OCI-LY7 (cell line): Measurements from ENCODE around the gene VOPP1. TPM values are rescaled to one million over a fixed set of nuclear protein-coding genes. Genes with fewer than 3 reads are reported as not detected.

Experiments
- BruUV-seq: library from RNA; stranded (reverse); fragments of 400-500 nt; replicated peaks from 2 replicates; lab custom pipeline; 2021; lab: Mats Ljungman, UMichigan
- CTCF ChIA-PET: fragments of 300-600 bp; sonication (Branson Sonifier 250); formaldehyde crosslinking; loops from one replicate; lab custom pipeline; 2022; ENCODE audit warnings: antibody characterized with exemption; ENCODE audit not compliant: unreplicated experiment; lab: Charles Lee
- POLR2A ChIA-PET: fragments of 300-600 bp; sonication (Branson Sonifier 250); formaldehyde crosslinking; loops from one replicate; lab custom pipeline; 2022; ENCODE audit warnings: antibody characterized with exemption; lab: Charles Lee
- DNase-seq: peaks from one replicate; pipeline ENCODE4 v3.0.0-alpha.2; 2015; ENCODE audit warnings: low spot score
- H2AFZ ChIP-seq: fragments of 200-600 bp; sonication (generic), shearing (Covaris generic); 2 replicates; pipeline ENCODE4 v1.6.1; 2014; ENCODE audit warnings: mild to moderate bottlenecking, antibody characterized with exemption, low read length, moderate library complexity
- H3K27ac ChIP-seq: fragments of 200-600 bp; sonication (generic); 2 replicates; pipeline ENCODE4 v1.5.1; 2014; ENCODE audit warnings: mixed run types, low read depth, mild to moderate bottlenecking, moderate library complexity, low read length, inconsistent platforms; ENCODE audit not compliant: poor library complexity, severe bottlenecking
- H3K36me3 ChIP-seq: fragments of 200-600 bp; sonication (generic); 2 replicates; pipeline ENCODE4 v1.6.1; 2014; ENCODE audit warnings: mild to moderate bottlenecking, antibody characterized with exemption, low read length, moderate library complexity, mixed read lengths; ENCODE audit not compliant: insufficient read depth
- H3K4me1 ChIP-seq: fragments of 200-600 bp; sonication (generic); 2 replicates; pipeline ENCODE4 v1.5.1; 2014; ENCODE audit warnings: mild to moderate bottlenecking, low read length; ENCODE audit not compliant: insufficient read depth, poor library complexity, severe bottlenecking
- H3K4me2 ChIP-seq: fragments of 200-600 bp; sonication (generic); 2 replicates; pipeline ENCODE4 v1.6.1; 2014; ENCODE audit warnings: mild to moderate bottlenecking, low read length
- H3K4me3 ChIP-seq: fragments of 200-600 bp; sonication (generic); 2 replicates; pipeline ENCODE4 v1.5.1; 2014; ENCODE audit warnings: mild to moderate bottlenecking, low read depth, low read length; ENCODE audit not compliant: poor library complexity, severe bottlenecking
- H3K79me2 ChIP-seq: fragments of 200-600 bp; sonication (generic); 2 replicates; pipeline ENCODE4 v1.6.1; 2016; ENCODE audit warnings: low read depth, mild to moderate bottlenecking, low read length, moderate library complexity, mixed read lengths; ENCODE audit not compliant: insufficient read depth
- H3K9me2 ChIP-seq: fragments of 200-600 bp; sonication (generic); 2 replicates; pipeline ENCODE4 v1.6.1; 2016; ENCODE audit warnings: mild to moderate bottlenecking, low read length, mixed read lengths; ENCODE audit not compliant: insufficient read depth
- H3K9me3 ChIP-seq: fragments of 200-600 bp; sonication (generic); 2 replicates; pipeline ENCODE4 v1.6.1; 2014; ENCODE audit warnings: mild to moderate bottlenecking, mixed run types, low read length, mixed read lengths
- H4K20me1 ChIP-seq: fragments of 200-600 bp; sonication (generic); 2 replicates; pipeline ENCODE4 v1.6.1; 2014; ENCODE audit warnings: mild to moderate bottlenecking, antibody characterized with exemption, low read length, moderate library complexity, mixed read lengths; ENCODE audit not compliant: insufficient read depth
- CTCF ChIP-seq: fragments of 200-600 bp; sonication (generic); conservative IDR thresholded peaks from 2 replicates; pipeline ENCODE4 v1.5.1; 2014; ENCODE audit warnings: mild to moderate bottlenecking, antibody characterized with exemption, low read length, moderate library complexity, mixed read lengths
- EZH2phosphoT487 ChIP-seq: fragments of 200-600 bp; sonication (generic); IDR thresholded peaks from 2 replicates; pipeline ENCODE4 v1.6.1; 2018; ENCODE audit warnings: low read depth, borderline replicate concordance, mild to moderate bottlenecking, mixed run types, antibody characterized with exemption, low read length, moderate library complexity, mixed read lengths
- intact Hi-C: fragments of 100-400 bp; cut with micrococcal nuclease; formaldehyde crosslinking; loops from one replicate; pipeline ENCODE4 v1.10.0; 2022; ENCODE audit not compliant: unreplicated experiment
- total RNA-seq, 2 experiments: library from RNA; depleted of rRNA in 1 of 2; stranded (reverse); fragments of >200 nt in 1 of 2; shearing (Covaris generic) in 1 of 2; gene quantifications; 2 replicates each; pipeline ENCODE4 v1.2.3, GENCODE V29; 2014 to 2022

The VOPP1 gene
- total RNA-seq, 2 experiments from 2014 or later: 68.8 to 72.1 TPM

DNA sequence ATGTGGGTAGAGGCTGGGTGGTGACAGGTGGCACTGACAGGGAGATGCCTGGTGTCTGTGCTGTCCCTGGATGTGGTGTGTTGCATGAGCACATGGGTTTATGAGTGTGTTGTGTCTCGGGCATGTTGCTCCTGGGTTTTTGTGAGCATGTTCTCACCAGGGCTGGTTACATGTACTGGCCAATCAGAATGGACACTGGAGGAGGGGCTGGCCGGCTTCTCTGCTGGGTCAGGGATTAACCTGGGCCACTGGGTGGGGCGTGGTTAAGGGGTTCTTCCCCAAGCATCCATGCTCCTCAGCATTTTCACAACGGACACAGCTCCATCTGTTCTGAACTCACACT, 20.8 kb upstream of the VOPP1 start:
- ChIA-PET POLR2A (no interaction called here), CTCF (interaction anchor here (0.6 to 1.4 kb wide), 2 partner anchors 58 to 313 kb away, joined by 3 read pairs; no protein-coding TSS in a partner anchor)
- DNase-seq: no peak
- BruUV-seq: no TSS peak
- no peak overlapping the region for H3K4me2 ChIP-seq
- H3K79me2 ChIP-seq: no peaks in the 10 kb centered on the region
- no peaks in the 10 kb centered on the region for H3K9me3 ChIP-seq
- intact Hi-C loops: loop anchor here (2.0 kb wide), 1 partner anchor 312 kb away; no protein-coding TSS in a partner anchor
- H2AFZ ChIP-seq: no peak overlapping the region
- no peak overlapping the region for H3K27ac ChIP-seq
- no peaks in the 10 kb centered on the region for H3K36me3 ChIP-seq
- TF ChIP-seq EZH2phosphoT487 (no peak), CTCF (no peak)
- no peaks in the 10 kb centered on the region for H3K9me2 ChIP-seq
- H3K4me3 ChIP-seq: no peak overlapping the region
- no peaks in the 10 kb centered on the region for H4K20me1 ChIP-seq
- no peaks in the 10 kb centered on the region for H3K4me1 ChIP-seq

DNA sequence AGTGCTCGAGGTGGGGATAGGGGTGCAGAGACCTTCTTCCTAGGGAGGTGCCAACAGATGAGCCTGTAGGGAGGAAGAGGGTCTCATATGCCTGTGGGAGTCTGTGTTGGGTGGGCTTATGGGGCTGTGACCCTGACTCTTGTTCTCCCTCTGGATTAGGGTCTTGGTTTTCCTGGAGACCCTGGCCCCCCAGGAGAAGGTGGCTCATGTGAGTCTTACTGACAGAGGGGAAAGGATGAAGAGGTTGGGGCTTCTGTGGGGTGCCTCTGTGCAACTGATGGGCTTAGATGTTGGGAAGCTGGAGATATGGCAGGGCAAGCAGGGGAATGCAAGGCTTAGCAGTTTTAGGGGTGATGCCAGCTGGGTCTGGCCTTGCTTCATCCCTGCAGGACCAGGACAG, 20.2 kb upstream of the VOPP1 start:
- DNase-seq: no peak
- TF ChIP-seq EZH2phosphoT487: no peak
- no peak for TF ChIP-seq CTCF
- no peak overlapping the region for H2AFZ ChIP-seq
- no peak overlapping the region for H3K4me3 ChIP-seq
- no TSS peak for BruUV-seq
- H3K79me2 ChIP-seq: no peaks in the 10 kb centered on the region
- no peaks in the 10 kb centered on the region for H3K9me3 ChIP-seq
- no peaks in the 10 kb centered on the region for H4K20me1 ChIP-seq
- ChIA-PET CTCF (interaction anchor here (1.4 kb wide), 1 partner anchor 58 kb away, joined by 3 read pairs; no protein-coding TSS in a partner anchor), POLR2A (no interaction called here)
- H3K9me2 ChIP-seq: no peaks in the 10 kb centered on the region
- intact Hi-C loops: loop anchor here (2.0 kb wide), 1 partner anchor 312 kb away; no protein-coding TSS in a partner anchor
- H3K27ac ChIP-seq: no peak overlapping the region
- H3K36me3 ChIP-seq: no peaks in the 10 kb centered on the region
- H3K4me2 ChIP-seq: no peak overlapping the region
- no peaks in the 10 kb centered on the region for H3K4me1 ChIP-seq

GRCh38 chr7:55591282-55591931, 19.1 kb upstream of the VOPP1 start:
- CTCF ChIA-PET: no interaction called here
- intact Hi-C loops: no loop called here
- no peak overlapping the region for H3K4me2 ChIP-seq
- no peaks in the 10 kb centered on the region for H3K4me1 ChIP-seq
- no peaks in the 10 kb centered on the region for H3K79me2 ChIP-seq
- no peak overlapping the region for H3K4me3 ChIP-seq
- no peaks in the 10 kb centered on the region for H3K9me3 ChIP-seq
- no peak for DNase-seq
- no peak overlapping the region for H2AFZ ChIP-seq
- H3K9me2 ChIP-seq: no peaks in the 10 kb centered on the region
- H3K27ac ChIP-seq: no peak overlapping the region
- no peaks in the 10 kb centered on the region for H3K36me3 ChIP-seq
- no peak for TF ChIP-seq CTCF
- no peak for TF ChIP-seq EZH2phosphoT487
- no TSS peak for BruUV-seq
- no peaks in the 10 kb centered on the region for H4K20me1 ChIP-seq
- POLR2A ChIA-PET: no interaction called here
